GM12801 (cell line): ENCODE measurements around the gene CCR3.

ENCODE experiments used
- CTCF ChIP-seq: IDR thresholded peaks from one replicate; pipeline ENCODE4 v1.5.1; 2011; ENCODE audit warnings: control low read depth; ENCODE audit not compliant: insufficient read length; ENCODE audit errors: extremely low read depth

CCR3 gene

GRCh38 chr3:46242120-46242519 lies at the start of gene CCR3:
Gene CCR3 (plus strand): TSS chr3:46242460. CDS start chr3:46265159, 22,699 bp downstream.
- no peak for TF ChIP-seq CTCF

- TF ChIP-seq CTCF, result no peak
These were observed 49.3 kb upstream of the CCR3 start for GRCh38 chr3:46192939-46193338.

- TF ChIP-seq CTCF, result no peak
These were observed 48.8 kb upstream of the CCR3 start for GRCh38 chr3:46193436-46193835.

GRCh38 chr3:46194868-46195553 lies 47.2 kb upstream of the CCR3 start:
- no peak for TF ChIP-seq CTCF

GRCh38 chr3:46196261-46196957 lies 45.9 kb upstream of the CCR3 start:
- TF ChIP-seq CTCF, result no peak

GRCh38 chr3:46200211-46200610 lies 42.0 kb upstream of the CCR3 start:
- no peak for TF ChIP-seq CTCF

GRCh38 chr3:46200790-46201189 lies 41.5 kb upstream of the CCR3 start:
- TF ChIP-seq CTCF, result no peak
